ENCODE results near the gene SACM1L. TPM values are rescaled to one million over a fixed set of nuclear protein-coding genes. Genes with fewer than 3 reads are reported as not detected.

Gene SACM1L
- total and polyA plus RNA-seq, 4 donors, result 12.2 to 35.5 (median 20.5) TPM

DNA sequence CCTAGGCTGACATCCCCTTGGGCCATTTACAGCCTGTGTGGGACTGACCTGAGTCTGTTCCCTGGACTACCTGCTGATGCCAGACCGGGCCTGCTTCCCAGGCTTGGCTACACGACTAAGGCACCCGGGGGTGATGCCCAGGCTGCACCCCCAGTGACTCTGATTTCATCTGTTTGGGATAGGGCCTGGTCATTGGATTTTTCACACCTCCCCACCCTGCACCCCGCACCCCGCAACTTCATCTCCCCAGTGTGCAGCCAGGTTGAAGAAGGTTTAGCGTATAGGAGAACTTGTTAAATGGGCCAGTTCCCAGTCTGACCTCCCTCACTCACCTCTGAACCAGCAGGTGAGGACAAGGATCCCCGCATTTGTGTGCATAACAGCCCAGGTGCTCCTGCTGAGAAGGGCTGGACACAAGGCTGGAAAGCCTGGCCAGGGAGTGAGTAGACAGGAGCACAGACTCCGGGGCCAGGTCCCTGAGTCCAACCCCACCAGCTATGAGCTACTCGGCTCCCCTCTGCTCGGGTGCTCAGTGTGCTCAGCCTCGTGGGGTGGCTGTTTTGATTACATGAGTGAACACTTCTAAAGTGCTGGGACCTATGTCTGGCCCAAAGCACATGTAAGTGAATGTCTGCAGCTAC, 88.7 kb downstream of the SACM1L start:
- H3K4me3 ChIP-seq (ENCODE audit: low read depth in 1 of 3, low read length in 3 of 3), result no peak overlapping the region
- no peaks in the 10 kb centered on the region for H3K36me3 ChIP-seq (ENCODE audit: control insufficient read depth in 4 of 4, insufficient read depth in 3 of 4, low read depth in 1 of 4, low read length in 3 of 4)
- WGBS, result 92% methylated on average over 11 of the region's 11 CpGs
- H3K27ac ChIP-seq (ENCODE audit: low read depth in 1 of 2, low read length in 2 of 2), result no peak overlapping the region
- H3K4me1 ChIP-seq (ENCODE audit: control insufficient read depth in 4 of 4, insufficient read depth in 4 of 4, low read length in 3 of 4), result peaks cover 0 to 13% (median 7%) of the 10 kb centered on the region in 4 donors
- H3K27me3 ChIP-seq (ENCODE audit: control insufficient read depth in 4 of 4, insufficient read depth in 4 of 4, low read length in 3 of 4), result no peaks in the 10 kb centered on the region
- H3K9ac ChIP-seq (ENCODE audit: low read depth in 1 of 2, low read length in 2 of 2), result no peak overlapping the region
- H3K9me3 ChIP-seq (ENCODE audit: control insufficient read depth in 4 of 4, low read length in 3 of 4), result no peaks in the 10 kb centered on the region
- DNase-seq (ENCODE audit: low spot score), result no peak
- no peak for TF ChIP-seq HNF4A (conservative IDR thresholded peaks at IDR 0.05)
- TF ChIP-seq, protein P1, sequence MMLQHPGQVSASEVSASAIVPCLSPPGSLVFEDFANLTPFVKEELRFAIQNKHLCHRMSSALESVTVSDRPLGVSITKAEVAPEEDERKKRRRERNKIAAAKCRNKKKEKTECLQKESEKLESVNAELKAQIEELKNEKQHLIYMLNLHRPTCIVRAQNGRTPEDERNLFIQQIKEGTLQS (IDR thresholded peaks at IDR 0.05), result no peak
- TF ChIP-seq RXRA (IDR thresholded peaks at IDR 0.05), result no peak
- no peak for TF ChIP-seq EGR1 (IDR thresholded peaks at IDR 0.05; ENCODE audit: low read depth in 2 of 2)
- TF ChIP-seq JUND (IDR thresholded peaks at IDR 0.05), result no peak
- no peak for TF ChIP-seq YY1 (IDR thresholded peaks at IDR 0.05)
- TF ChIP-seq FOXA2 (IDR thresholded peaks at IDR 0.05), result no peak
- no peak for TF ChIP-seq FOXA1 (IDR thresholded peaks at IDR 0.05)
- TF ChIP-seq, protein P2, sequence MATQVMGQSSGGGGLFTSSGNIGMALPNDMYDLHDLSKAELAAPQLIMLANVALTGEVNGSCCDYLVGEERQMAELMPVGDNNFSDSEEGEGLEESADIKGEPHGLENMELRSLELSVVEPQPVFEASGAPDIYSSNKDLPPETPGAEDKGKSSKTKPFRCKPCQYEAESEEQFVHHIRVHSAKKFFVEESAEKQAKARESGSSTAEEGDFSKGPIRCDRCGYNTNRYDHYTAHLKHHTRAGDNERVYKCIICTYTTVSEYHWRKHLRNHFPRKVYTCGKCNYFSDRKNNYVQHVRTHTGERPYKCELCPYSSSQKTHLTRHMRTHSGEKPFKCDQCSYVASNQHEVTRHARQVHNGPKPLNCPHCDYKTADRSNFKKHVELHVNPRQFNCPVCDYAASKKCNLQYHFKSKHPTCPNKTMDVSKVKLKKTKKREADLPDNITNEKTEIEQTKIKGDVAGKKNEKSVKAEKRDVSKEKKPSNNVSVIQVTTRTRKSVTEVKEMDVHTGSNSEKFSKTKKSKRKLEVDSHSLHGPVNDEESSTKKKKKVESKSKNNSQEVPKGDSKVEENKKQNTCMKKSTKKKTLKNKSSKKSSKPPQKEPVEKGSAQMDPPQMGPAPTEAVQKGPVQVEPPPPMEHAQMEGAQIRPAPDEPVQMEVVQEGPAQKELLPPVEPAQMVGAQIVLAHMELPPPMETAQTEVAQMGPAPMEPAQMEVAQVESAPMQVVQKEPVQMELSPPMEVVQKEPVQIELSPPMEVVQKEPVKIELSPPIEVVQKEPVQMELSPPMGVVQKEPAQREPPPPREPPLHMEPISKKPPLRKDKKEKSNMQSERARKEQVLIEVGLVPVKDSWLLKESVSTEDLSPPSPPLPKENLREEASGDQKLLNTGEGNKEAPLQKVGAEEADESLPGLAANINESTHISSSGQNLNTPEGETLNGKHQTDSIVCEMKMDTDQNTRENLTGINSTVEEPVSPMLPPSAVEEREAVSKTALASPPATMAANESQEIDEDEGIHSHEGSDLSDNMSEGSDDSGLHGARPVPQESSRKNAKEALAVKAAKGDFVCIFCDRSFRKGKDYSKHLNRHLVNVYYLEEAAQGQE (IDR thresholded peaks at IDR 0.05), result no peak
- no peak for TF ChIP-seq NR2F2 (IDR thresholded peaks at IDR 0.05)
- TF ChIP-seq, protein P3, sequence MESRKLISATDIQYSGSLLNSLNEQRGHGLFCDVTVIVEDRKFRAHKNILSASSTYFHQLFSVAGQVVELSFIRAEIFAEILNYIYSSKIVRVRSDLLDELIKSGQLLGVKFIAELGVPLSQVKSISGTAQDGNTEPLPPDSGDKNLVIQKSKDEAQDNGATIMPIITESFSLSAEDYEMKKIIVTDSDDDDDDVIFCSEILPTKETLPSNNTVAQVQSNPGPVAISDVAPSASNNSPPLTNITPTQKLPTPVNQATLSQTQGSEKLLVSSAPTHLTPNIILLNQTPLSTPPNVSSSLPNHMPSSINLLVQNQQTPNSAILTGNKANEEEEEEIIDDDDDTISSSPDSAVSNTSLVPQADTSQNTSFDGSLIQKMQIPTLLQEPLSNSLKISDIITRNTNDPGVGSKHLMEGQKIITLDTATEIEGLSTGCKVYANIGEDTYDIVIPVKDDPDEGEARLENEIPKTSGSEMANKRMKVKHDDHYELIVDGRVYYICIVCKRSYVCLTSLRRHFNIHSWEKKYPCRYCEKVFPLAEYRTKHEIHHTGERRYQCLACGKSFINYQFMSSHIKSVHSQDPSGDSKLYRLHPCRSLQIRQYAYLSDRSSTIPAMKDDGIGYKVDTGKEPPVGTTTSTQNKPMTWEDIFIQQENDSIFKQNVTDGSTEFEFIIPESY (IDR thresholded peaks at IDR 0.05), result no peak
- TF ChIP-seq HNF4G (IDR thresholded peaks at IDR 0.05), result no peak
- TF ChIP-seq, protein P4, sequence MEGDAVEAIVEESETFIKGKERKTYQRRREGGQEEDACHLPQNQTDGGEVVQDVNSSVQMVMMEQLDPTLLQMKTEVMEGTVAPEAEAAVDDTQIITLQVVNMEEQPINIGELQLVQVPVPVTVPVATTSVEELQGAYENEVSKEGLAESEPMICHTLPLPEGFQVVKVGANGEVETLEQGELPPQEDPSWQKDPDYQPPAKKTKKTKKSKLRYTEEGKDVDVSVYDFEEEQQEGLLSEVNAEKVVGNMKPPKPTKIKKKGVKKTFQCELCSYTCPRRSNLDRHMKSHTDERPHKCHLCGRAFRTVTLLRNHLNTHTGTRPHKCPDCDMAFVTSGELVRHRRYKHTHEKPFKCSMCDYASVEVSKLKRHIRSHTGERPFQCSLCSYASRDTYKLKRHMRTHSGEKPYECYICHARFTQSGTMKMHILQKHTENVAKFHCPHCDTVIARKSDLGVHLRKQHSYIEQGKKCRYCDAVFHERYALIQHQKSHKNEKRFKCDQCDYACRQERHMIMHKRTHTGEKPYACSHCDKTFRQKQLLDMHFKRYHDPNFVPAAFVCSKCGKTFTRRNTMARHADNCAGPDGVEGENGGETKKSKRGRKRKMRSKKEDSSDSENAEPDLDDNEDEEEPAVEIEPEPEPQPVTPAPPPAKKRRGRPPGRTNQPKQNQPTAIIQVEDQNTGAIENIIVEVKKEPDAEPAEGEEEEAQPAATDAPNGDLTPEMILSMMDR (IDR thresholded peaks at IDR 0.05; ENCODE audit: low read depth, low read length, missing input control), result no peak
- TF ChIP-seq, protein P5, sequence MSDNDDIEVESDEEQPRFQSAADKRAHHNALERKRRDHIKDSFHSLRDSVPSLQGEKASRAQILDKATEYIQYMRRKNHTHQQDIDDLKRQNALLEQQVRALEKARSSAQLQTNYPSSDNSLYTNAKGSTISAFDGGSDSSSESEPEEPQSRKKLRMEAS (IDR thresholded peaks at IDR 0.05), result no peak
- no peak for TF ChIP-seq TAF1 (conservative IDR thresholded peaks at IDR 0.05)
- no peak for TF ChIP-seq SP1 (IDR thresholded peaks at IDR 0.05)
- no peak for TF ChIP-seq GABPA (IDR thresholded peaks at IDR 0.05 in 1 of 2, conservative IDR thresholded peaks at IDR 0.05 in 1 of 2)
- TF ChIP-seq RAD21 (IDR thresholded peaks at IDR 0.05), result no peak

All from liver (tissue), 9 donors.